ENCODE data around the gene DNAI1.

The DNAI1 gene

DNA sequence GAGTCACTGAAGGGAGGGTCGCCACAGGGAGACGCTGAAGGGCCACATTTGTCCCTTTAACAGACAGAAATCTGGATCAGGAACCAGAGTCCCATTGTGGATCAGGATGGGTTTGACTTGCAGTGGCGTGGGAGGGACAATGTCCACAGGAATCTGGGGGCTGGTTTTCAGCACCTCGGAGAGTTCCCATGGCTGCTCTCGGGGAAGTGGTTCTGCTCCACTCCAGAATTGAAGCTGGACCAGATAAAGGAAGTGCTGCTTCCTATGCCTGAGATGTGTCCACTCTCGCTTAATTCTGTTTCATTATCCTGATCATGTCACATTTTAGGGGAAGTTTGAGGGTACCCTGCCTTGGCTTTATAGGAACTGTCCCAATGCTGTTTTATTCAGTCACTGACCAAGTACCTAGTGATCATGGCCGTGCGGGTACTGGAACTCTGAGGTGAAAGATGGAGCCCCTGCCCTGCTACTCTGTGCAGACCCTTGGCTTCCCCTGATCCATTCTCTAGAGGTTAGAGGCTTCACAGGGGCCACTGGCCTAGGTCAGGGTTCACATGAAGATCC is 35.4 kb downstream of the DNAI1 start:
- DNase-seq, result no peak

DNA sequence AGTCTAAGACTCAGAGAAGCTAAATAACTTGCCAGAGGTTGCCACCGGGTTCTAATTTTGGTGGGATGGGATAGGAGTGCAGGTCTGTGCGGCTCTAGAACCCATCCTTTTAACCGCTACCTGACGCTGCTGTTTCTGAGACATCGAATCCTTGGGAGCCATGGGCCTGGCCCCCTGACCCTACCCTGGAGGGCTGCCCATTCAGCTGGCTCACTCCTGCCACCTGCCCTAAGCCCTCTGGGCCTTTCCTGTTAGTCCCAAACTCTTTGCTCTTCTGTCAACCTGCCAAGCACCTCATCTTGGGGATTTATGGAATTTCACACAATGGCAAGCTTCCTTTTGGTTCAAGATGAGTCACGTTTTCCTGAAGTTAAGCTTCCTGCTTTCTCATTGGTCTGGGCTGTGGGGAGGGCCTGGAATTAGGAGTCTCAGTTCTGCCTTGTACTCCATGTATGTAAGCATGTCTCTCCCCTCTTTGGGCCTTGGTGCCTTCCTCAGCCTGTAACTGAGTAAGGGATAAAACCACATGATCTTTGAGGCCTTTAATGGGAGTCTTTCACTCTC is 37.6 kb downstream of the DNAI1 start:
- DNase-seq, result no peak

GRCh38 chr9:34498553-34498952 is 39.9 kb downstream of the DNAI1 start:
- peak; percentile 72 for DNase-seq

DNA sequence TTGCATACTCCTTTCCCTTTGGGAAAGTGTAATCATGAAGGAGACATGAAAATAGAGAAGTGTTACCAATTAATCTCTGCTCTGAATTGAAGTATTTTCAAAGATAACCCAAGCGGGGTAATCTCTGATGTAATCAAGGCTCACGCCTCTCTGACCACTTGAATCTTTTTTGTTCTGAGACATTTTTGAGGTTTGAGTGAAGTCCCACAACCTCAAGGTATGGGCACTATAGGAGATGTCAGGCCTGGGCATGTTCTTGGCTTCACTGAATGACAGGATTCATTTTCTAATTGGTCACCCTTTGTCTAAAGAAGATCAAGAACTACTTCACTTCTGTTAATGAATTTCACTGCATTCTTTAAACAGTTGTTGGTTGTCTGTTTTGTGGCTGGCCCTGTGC is 40.5 kb downstream of the DNAI1 start:
- no peak for DNase-seq

DNA sequence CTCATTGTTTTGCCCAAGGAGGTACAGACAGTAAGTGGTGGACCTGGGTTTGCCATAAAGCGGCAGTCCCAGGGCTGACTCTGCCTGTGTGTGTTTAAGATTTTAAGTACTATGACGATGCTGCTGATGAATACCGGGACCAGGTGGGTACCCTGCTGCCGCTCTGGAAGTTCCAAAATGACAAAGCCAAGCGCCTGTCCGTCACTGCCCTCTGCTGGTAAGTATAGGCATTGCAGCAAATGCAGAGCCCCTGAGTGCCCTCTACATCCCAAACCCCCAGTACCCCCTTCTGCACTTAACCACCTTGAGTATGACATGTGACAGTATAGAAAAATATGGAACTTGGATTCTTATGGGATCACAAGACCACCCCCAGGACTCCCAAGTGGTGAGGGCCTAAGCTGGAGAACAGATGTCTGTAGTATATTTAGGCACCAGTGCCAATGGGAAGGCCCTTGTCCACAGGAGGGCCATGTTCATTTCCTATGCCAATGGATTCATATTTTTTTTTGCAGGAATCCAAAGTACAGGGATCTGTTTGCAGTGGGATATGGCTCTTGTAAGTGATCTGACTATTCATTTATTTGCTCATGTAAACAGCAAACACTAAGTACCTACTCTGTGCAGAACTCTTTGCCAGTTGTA is 42.1 kb downstream of the DNAI1 start:
- peak; percentile 78 for DNase-seq

DNA sequence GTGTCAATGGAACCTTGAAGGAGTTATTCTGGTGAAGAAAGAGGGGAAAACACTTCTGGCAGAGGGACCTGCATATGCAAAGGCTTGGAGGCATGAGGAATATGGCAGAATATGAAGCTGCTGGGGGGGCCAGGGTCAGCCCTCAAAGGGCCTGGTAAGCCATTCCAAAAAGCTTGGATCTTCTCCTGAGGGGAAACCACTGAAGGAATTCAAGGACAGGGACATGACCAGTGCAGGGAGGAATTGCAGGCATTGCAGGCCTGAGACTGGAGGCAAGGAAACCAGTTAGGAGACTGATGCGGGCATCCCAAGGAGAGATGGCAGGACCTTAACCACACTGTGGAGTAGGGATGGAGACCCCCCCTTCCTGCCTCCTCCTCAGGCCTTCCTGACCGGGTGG is 42.8 kb downstream of the DNAI1 start:
- DNase-seq, result no peak

DNA sequence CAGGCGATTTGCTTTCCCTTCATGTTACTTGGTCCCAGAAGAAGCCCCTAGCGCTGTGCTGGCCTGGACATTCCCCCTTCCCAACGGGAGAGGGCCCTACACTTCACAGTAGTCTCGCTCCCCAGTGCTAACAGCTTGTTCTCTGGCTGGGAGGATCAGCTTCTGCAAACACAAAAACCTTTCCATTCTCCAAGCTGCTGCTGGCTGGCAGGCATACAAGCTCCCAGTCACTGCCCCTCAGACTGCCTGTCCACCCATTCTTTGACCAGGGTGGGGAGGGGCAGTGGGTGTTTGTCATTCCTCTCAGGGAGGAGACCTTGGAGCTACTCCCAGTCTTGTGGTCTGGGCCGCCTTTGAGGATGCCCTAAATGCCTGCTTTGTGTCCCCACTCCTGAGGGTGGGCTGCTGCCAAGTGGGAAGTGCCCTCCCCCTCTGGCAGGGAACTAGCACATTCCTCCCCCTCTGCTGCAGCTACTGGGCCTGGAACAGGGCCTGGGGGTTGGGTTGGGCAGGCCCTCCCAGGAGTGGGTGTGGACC is 43.4 kb downstream of the DNAI1 start:
- peak; percentile 36 for DNase-seq

DNA sequence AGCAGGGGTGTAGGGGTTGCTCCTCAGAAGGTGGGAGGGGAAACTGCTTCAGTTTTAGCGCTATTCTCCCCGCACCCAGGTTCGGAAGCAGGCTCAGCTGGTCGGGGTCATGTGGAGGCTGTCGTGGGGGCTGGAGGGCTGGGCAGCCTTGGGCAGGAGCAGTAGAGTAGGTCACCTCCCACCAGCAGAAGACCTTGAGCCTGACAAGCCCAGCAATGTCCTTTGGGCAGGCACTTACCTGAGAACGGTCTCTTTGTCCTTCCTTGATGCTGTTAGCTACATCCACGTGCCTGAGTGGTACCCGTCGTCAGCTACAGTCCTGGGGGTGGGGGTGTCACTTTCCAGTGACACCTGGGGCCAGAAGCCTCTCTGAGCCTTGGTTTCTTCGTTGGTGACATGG is 43.9 kb downstream of the DNAI1 start:
- no peak for DNase-seq

- DNase-seq, result no peak
These were observed 44.3 kb downstream of the DNAI1 start for GRCh38 chr9:34502891-34503290.

- no peak for DNase-seq
These were observed 44.8 kb downstream of the DNAI1 start for GRCh38 chr9:34503406-34503805.

- no peak for DNase-seq
These were observed 46.9 kb downstream of the DNAI1 start for GRCh38 chr9:34505370-34506120.

DNA sequence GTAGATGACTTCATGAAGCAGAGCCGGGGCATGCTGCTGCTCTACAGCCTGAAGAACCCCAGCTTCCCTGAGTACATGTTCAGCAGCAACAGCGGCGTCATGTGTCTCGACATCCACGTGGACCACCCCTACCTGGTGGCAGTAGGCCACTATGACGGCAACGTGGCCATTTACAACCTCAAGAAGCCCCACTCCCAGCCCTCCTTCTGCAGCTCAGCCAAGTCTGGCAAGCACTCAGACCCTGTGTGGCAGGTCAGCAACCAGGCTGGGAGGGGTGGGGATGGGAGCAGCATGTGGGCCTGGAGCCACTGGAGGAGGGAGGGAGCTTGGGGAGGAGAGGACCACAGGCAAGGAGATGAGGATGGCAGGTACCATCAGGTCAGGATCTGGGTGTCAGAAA is 48.0 kb downstream of the DNAI1 start:
- DNase-seq, result no peak

- DNase-seq, result no peak
These were observed 49.0 kb downstream of the DNAI1 start for GRCh38 chr9:34507556-34507955.

DNA sequence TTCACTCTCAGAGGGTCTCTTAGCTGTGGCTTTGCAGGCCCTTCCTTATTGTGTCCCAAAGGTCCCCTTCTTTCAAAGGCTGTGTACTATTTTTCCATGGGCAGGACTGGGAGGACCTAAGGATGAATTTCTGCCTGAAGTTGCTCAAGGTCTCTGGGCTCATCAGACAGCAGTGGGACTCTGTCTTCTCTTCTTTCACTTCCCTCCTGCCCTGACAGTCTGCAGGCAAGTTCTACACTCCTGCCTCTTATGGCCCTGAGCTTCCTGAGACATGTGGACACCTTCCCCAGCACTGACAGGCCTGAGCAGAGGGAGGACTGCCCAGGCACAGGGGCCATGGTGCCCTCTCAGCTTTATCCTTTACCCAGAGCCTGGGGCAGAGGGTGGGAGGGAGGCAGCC is 49.4 kb downstream of the DNAI1 start:
- no peak for DNase-seq

DNA sequence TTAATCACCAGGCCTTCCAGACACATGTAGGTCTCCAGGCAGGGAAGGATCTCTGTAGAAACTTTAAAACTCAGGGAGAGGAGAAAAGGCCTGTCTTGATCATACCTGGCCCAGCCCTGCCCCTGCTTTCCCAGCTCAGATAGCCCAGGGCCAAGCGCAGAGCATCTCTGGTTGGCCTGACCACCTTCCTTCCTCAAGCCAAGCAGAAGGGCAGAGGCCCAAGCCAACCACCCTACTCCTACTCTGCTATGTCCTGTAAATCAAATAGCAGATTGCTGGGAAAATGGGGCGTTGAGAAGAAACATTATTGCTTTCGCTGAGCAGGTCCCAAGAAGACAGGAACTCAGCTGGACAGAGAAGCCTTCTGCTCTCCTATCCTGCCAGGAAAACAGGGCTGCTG is 49.9 kb downstream of the DNAI1 start:
- no peak for DNase-seq

DNA sequence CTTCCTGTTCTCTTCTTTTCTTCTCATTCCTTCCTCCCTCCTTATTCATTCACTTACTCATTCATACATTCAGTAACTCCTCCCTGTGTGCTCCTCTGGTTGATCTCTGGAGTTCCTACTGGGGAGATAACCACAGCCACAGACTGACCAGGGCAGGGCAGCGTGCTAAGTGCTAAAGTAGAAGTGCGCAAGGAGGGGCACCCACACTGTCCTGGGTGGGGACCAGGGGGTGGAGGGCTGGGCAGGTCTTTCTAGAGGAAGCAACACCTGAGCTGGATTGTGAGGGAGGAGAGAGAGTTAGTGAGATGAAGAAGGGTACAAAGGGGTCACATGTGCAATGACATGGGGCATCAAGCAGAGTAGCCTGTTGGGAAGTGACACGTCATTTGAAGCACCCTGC is 50.3 kb downstream of the DNAI1 start:
- no peak for DNase-seq

DNA sequence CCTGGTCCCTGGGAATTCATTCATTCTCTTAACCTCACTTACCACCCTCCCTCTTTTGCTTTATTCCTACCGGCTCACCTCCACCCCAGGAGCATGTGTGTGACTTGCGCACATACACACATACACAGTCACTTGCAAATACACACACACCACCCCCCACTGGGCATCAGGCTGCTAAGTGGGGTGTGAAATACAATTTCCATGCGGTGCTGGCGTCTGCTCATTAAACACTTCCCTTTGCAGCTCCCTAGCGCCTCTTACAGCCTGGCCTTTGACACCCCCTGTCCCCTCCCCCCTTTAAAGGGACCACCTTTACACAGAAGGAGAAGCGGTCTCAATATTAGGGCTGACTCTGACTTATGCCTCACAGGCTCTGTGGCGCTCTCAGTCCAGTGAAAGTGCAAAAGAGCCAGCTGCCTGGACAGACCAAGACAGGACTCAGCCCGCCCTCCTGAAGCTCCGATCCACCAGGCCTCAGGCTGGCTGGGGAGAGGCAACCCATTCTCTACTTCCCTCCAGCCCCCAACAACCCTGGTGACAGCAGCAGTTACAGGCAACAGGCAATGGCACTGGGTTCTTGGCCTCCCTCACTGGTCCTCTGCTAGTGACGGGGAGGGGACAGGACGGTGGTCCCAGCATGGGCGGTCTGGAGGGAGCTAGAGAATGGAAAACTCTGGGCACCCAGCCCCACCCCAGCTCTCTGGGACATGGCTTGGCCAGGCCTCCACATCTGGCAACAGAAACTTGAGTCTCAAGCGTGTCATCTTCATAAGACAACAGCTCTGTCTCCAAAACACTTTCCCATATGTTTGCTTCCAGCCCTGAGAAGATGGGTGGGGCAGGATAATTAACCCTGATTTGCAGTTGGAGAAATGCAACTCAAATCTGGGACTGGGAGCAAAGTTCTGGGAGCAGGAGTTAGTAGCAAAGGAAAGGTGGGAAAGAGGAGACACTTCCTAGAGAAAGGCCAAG is 52.2 kb downstream of the DNAI1 start:
- DNase-seq, result no peak

DNA sequence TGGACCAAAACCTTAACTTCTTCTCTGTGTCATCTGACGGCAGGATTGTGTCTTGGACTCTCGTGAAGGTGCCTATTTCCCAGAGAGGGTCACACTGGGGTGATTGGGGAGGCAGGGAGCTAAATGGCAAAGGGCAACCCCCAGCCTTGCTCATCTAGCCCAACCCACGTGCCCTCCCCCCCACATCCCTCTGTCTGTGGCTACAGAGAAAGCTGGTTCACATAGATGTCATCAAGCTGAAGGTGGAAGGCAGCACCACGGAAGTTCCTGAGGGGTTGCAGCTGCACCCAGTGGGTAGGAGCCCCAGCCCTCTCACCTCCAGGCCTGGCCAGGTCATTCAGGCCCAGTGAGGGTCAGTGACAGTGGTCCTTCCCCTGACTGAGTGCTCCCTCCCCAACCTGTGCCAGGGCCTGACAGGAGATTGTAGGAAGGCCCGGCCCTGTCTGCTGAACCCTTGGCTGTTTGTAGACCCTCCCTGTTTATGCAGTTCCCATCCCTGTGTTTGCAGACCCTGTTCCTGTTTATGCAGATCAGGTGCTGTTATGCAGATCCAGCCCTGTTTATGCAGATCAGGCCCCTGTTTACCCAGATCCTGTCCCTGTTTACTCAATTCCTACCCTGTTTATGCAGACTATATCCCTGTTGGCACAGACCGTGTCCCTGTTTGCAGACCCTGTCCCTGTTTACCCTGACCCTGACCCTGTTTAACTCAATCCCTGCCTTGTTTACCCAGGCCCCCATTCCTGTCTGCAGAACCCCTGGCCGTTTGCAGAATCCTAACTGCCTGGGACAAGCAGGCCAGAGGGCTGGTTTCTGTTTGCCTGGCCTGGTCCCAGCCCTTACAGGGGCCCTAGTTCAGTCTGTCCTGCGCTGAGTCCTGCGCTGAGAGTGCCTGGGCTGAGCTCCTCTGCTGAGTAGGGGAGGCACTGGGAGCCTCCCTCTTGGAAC is 53.8 kb downstream of the DNAI1 start:
- DNase-seq, result no peak

GRCh38 chr9:34513567-34514214 is 55.1 kb downstream of the DNAI1 start:
- peak; percentile 45 for DNase-seq

GRCh38 chr9:34514401-34514800 is 55.8 kb downstream of the DNAI1 start:
- DNase-seq, result no peak

DNA sequence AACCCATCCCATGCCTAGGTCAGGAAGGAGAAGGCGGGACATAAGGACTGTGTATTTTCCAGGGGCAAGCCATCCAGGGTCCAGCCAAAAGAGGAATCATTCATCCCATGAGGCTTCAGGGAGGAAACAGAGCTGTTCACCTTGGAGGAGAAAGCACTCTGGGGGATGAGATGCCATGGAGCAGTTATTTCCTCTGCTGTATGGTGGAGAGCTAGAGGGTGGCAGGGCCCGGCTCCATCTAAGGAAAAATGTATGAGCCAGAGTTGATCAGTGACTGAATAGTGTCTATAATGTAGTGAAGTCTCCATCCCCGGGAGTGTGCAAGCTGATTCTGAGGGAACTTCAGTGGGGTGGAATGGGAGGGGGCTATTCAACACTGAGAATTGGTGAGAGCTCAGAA is 56.2 kb downstream of the DNAI1 start:
- DNase-seq, result no peak

Measured in DMS79 treated with DMSO at 0.1 percent for 48 hours (cell line).